GM18907 (cell line): ENCODE data around the gene SHROOM3.
"Not testable (repeated sequence)": the region's sequence is repeated elsewhere in the genome, so short reads cannot be mapped to it uniquely, and the experiment has no call there.

ENCODE experiments used
- ATAC-seq: cut with Tn5 transposase; IDR thresholded peaks from one replicate; pipeline ENCODE4 v1.9.1; 2021; ENCODE audit warnings: mild to moderate bottlenecking, moderate library complexity; ENCODE audit not compliant: unreplicated experiment

Gene SHROOM3

DNA sequence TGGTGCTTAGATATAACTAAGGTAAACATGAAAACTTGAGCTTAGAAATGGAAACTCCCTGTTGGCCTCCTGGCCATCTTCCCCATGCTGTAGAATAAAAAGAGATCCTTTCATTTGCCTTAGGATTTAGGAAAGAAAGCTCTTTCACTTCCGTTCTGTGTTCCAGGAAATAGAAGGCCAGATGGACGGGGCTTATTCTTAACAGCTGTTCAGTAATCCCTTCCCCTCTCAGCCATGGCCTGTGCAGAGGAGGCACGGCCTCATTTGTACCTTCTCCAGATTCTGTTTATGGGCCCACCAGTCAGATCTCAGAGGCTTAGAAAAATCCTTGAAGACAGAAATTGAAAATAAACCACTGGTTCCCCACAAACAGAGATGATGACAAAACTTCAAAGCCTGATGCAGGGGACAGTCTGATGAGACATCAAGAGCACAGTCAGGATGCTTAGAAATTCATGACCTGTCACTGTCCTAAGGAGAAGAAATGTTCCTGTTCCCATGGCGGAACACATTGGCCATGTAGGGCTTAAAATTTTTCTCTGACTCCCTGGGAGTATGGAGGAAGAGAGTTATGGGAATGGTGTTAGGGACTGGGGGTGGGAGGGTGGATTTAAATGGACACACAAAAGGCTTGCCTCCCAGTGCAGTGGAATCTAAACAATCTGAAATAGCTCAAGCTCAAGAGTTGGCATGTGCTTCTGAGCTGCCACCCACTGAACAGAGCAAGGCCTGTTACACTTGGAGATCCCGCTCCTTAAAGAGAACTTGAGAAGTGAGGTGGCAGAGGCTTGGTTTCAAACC lies 274.1 kb downstream of the SHROOM3 start:
- ATAC-seq = no peak

GRCh38 chr4:76709772-76710090 lies 274.7 kb downstream of the SHROOM3 start:
- no peak for ATAC-seq

DNA sequence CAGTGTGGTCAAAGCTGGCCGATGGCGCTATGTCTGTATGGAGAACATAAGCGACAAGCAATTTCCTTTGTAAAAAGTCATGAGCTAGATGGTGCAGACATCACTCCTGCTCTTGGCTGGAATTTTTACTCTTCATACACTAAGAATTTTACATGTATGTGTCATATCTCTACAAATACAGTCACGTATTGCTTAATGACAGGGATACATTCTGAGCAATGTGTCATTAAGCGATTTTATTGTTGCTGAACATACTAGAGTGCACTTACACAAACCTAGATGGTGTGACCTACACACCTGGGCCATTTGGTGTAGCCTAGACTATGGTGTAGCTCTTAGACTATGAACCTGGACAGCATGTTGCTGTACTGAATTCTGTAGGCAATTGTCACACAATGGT lies 277.5 kb downstream of the SHROOM3 start:
- ATAC-seq = no peak

DNA sequence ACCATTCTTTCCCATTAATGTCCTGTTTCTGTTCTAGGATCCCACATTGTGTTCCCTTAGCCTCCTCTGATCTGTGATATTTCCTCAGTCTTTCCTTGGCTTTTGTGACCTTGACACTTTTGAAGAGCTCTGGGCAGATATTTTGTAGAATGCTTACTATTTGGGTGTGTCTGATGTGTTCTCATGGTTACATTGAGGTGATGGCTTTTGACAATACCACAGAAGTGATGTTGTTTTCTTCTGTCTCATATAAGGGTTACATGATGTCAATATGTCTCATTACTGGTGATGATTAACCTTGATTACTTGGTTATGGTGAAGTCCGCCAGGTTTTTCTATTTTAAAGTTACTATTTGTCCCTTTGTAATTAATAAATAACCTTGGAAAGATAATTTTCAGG lies 279.2 kb downstream of the SHROOM3 start:
- no peak for ATAC-seq

GRCh38 chr4:76716020-76716419 lies 281.0 kb downstream of the SHROOM3 start:
- ATAC-seq = no peak

DNA sequence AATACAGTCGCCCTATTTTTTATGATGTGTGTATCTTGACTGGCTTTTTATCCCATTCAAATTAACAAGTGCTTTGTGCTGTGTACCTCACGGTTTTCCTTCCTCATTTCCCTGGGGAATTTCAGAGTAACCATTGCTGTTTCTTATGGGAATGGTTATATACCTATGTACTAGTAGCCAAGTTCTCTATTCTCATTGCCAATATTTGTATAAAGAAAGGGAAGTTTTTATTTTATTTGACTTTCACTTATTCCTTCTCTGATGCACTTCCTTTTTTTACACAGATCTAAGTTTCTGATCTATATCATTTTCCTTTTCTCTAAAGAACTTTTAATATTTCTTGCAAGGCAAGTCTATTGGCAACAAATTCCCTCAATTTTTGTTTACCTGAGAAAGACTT lies 281.6 kb downstream of the SHROOM3 start:
- no peak for ATAC-seq

DNA sequence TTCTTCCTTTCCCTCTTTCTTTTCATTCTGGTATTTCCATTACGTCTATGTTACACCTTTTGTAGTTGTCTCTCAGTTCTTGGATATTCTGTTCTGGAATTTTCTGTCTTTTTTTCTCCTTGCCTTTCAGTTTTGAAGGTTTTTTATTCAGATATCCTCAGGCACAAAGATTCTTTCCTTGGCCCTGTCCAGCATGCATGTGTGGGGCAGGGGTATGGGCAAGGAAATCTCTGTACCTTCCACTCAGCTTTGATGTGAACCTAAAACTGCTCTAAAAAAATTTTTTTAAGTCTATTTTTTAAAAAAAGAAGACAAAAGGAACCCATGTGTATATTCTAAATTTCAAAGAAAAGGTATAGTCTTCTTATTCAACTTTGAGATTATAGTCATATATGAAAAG lies 282.4 kb downstream of the SHROOM3 start:
- ATAC-seq = no peak

DNA sequence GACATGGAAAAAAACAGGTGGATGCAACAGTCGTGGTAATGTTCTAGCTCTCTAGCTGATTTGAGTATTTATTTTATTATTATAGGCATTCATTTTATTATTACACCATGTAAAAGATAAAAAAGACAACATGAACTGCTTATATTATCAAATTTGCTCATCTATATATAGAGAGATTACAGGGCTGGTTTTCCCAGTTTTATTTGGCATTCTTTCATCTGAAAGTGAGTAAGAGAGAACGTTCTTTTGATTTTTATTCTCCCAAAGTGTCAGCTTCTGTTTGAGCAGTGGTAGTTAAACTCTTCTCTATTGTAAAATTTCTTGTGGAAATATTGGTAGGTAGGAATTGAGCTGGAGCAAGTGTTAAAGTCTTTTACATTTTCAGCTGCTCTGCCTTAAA lies 283.0 kb downstream of the SHROOM3 start:
- ATAC-seq = no peak

DNA sequence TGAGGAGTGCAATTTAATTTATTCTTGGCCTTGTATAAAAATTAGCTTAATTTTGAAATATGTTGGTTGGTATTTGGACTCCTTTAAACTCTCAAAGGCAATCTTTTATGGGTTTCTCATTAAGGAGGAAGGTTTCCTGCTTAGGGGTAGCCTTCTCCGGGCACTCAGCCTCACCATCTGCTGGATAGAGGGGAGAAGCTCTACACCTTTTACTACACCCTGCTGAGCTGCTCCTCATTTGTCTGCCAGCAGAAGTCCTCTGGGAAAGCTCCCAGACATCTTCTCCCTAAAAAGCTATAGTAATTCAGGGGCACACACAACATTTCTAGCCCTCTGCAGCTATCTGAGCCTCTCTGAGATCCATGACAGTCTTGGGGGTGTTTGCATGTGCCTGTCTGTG lies 283.8 kb downstream of the SHROOM3 start:
- no peak for ATAC-seq

DNA sequence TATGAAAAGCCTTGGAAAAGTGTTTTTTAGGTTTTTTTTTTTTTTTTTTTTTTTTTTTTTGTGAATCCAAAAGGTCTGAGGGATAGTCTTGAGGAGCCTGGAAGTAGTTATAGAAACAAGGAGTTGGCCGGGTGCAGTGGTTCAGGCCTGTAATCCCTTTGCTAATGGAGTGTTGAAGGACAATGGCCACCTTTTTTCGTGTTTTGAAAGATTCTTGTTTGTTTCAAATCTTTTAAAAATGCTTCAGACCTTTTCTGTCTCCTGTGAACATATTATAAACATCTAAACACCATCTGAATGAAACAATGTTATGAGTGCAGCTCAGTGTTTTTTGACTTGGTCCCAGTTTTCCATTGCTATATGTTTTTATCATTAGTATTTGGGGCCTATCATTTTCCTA lies 285.1 kb downstream of the SHROOM3 start:
- no peak for ATAC-seq

DNA sequence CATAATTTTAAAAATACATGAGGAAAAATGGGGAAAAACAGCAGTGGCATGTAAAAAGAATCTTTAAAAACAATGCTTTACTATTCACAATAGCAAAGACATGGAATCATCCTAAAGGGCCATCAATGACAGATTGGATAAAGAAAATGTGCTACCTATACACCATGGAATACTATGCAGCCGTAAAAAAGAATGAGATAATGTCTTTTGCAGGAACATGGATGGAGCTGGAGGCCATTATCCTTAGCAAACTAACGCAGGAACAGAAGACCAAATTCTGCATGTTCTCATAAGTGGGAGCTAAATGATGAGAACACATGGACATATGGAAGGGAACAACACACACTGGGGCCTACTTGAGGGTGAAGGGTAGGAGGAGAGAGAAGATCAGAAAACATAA lies 287.1 kb downstream of the SHROOM3 start:
- not testable (repeated sequence) for ATAC-seq

DNA sequence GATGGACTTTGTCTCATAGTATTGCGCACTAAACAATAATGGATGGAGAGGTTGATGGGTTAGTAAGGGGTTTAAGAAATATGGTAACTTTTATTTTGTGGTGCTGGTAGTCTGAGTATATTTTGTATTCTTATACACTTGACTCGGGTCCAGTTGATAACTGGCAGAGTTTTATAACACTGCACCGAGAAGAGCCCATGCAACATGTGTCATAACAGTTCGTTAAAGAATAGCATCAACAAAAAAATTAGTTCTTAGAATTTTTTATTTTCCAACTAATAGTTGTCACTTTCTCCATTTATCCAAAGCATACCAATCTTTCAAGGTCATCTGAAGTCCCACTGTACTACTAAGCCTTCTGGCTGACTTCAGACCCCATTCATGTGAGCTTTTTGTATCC lies 287.8 kb downstream of the SHROOM3 start:
- peak; percentile 5 for ATAC-seq

DNA sequence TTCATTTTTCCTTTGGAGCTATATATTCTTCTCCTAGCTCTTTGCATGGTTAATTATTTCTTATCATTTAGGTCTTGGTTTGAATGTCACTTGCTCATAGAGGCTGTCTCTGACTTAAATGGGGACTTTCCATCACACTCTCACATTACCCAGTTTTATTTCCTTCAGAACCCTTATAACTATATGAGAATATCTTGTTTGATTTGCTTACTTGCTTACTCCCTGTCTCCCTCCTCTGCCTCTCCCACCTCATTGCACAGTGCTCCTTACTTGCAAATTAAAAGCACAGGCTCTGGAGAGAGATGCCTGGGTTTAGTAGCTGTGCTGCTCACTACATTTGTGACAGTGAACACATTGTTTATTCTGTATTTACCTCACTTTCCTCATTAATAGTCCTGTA lies 288.3 kb downstream of the SHROOM3 start:
- ATAC-seq = peak; percentile 80

DNA sequence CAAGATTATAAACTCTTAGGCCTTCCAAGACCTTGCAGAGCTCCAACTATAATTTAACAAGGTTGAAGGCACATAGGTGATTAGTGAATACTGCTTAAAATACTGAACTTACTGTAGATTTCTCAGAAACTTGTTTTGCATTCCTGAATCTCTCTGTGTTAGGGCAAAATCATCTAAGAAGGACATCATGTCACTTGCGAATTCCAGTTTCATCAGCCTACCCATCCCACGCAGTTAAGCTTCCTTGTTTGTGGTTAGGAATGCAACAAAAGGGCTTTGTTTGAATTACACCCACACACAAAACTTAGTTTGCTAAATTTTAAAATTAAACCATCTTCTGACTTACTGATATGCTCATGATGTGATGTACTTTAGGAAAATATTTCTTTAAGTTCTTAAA lies 288.9 kb downstream of the SHROOM3 start:
- ATAC-seq = no peak

GRCh38 chr4:76725039-76725438 lies 290.0 kb downstream of the SHROOM3 start:
- no peak for ATAC-seq

GRCh38 chr4:76726176-76726575 lies 291.1 kb downstream of the SHROOM3 start:
- no peak for ATAC-seq

DNA sequence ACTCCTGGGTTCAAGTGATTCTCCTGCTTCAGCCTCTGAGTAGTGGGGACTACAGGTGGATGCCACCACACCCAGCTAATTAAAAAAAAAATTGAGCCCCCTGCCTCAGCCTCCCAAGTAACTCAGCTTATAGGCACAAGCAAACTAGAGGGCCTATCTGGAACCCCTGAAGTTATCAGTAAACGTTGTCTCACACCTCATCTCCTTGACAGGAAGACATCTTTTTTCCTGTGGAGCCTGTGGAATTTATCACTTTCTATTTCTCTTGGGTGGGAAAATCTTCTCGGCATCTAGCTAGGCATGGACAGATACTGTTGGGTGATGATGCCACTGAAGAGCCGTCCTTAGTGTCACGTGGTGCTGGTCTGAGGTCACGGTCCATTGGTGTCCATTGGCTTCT lies 291.6 kb downstream of the SHROOM3 start:
- no peak for ATAC-seq

GRCh38 chr4:76727934-76728333 lies 292.9 kb downstream of the SHROOM3 start:
- ATAC-seq = not testable (repeated sequence)

DNA sequence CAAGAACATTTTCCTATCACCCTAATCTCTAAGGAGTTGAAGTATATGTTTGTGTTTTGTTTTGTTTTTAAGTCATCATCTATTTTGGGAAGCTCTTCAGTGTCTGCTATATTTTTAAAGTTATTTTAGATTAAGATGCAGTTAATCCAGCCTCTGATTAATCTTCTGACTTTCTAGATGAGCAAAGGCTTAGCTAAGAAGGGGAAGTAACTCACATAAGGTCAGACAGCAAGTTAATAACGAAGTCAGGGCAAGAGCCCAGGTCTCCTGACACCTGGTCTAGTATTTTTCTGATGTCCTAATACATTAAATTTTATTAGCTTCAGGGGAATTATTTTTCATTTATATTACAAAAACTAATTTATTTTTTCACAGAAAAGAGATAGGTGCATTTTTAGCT lies 294.4 kb downstream of the SHROOM3 start:
- no peak for ATAC-seq

DNA sequence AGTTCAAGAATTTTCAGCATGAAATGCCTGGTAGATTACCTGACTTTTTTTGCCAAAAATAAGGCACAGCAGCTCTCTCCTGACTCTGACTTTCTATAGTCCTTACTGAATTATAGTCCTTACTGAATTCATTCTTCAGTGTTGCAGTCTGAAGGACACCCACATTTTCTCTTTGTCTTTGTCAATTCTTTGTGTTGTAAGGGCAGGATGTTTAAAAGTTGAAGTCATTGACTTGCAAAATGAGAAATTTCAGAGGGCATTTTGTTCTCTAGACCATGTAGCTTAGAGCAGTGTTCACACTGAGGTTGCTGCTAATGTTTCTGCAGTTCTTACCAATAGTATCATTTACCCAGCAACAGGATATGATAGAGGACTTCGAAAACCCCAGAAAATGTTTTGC lies 295.0 kb downstream of the SHROOM3 start:
- no peak for ATAC-seq

GRCh38 chr4:76732246-76732645 lies 297.2 kb downstream of the SHROOM3 start:
- ATAC-seq = no peak

GRCh38 chr4:76733068-76733771 lies 298.2 kb downstream of the SHROOM3 start:
- no peak for ATAC-seq

GRCh38 chr4:76736414-76736813 lies 301.4 kb downstream of the SHROOM3 start:
- no peak for ATAC-seq
